ENCODE measurements around the gene MCOLN2.

Gene MCOLN2

DNA sequence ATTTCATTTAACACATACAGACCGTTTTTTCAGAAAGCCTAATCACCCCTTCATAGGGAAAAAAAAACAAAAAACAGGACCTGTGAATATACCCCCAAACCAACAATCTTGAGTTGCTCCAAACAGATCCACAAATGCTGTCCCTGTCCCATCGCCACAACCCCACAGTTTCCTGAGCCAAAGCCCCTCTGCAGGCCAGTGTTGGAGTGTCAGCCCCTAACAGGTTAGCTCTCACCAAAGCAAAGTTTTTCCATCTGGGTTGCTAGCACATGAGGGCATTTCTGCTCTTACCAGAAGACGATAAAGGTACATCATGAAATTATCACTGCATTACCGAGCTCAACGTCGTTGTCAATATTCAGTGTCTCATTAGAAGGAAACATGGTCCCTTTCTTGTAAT is 40.8 kb downstream of the MCOLN2 start:
- H3K4me3 Mint-ChIP-seq, result no peak overlapping the region
- H3K9me3 Mint-ChIP-seq, result no peaks in the 10 kb centered on the region
- no peak overlapping the region for H3K27ac Mint-ChIP-seq
- peaks cover 6% of the 10 kb centered on the region for H3K27me3 Mint-ChIP-seq (ENCODE audit: low read depth)
- TF ChIP-seq, protein P1, sequence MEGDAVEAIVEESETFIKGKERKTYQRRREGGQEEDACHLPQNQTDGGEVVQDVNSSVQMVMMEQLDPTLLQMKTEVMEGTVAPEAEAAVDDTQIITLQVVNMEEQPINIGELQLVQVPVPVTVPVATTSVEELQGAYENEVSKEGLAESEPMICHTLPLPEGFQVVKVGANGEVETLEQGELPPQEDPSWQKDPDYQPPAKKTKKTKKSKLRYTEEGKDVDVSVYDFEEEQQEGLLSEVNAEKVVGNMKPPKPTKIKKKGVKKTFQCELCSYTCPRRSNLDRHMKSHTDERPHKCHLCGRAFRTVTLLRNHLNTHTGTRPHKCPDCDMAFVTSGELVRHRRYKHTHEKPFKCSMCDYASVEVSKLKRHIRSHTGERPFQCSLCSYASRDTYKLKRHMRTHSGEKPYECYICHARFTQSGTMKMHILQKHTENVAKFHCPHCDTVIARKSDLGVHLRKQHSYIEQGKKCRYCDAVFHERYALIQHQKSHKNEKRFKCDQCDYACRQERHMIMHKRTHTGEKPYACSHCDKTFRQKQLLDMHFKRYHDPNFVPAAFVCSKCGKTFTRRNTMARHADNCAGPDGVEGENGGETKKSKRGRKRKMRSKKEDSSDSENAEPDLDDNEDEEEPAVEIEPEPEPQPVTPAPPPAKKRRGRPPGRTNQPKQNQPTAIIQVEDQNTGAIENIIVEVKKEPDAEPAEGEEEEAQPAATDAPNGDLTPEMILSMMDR (IDR thresholded peaks at IDR 0.05; ENCODE audit: unreplicated experiment in 3 of 3), result no peak
- H3K36me3 Mint-ChIP-seq (ENCODE audit: low read depth), result no peaks in the 10 kb centered on the region
- H3K4me1 Mint-ChIP-seq, result no peaks in the 10 kb centered on the region

DNA sequence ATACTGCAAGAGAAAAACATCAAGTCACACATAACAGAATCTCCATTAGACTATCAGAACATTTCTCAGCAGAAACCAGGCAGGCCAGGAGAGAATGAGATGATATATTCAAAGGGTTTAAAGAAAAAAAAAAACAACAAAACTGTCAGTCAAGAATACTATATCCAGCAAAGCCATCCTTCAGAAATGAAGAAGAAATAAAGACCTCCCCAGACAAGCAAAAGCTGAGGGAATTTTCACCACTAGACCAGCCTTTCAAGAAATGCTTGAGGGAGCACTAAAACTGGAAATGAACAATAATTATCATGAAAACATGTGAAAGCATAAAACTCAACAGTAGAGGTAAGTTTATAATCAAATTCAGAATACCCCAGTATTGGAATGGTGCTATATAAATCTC is 47.2 kb downstream of the MCOLN2 start:
- Mint-ChIP-seq H3K27me3 (ENCODE audit: low read depth) (no peaks in the 10 kb centered on the region), H3K36me3 (ENCODE audit: low read depth) (no peaks in the 10 kb centered on the region), H3K4me3 (no peak overlapping the region), H3K9me3 (peaks cover 6% of the 10 kb centered on the region), H3K4me1 (peaks cover 6% of the 10 kb centered on the region), H3K27ac (no peak overlapping the region)
- TF ChIP-seq, protein P1 (IDR thresholded peaks at IDR 0.05; ENCODE audit: unreplicated experiment in 3 of 3), result no peak

DNA sequence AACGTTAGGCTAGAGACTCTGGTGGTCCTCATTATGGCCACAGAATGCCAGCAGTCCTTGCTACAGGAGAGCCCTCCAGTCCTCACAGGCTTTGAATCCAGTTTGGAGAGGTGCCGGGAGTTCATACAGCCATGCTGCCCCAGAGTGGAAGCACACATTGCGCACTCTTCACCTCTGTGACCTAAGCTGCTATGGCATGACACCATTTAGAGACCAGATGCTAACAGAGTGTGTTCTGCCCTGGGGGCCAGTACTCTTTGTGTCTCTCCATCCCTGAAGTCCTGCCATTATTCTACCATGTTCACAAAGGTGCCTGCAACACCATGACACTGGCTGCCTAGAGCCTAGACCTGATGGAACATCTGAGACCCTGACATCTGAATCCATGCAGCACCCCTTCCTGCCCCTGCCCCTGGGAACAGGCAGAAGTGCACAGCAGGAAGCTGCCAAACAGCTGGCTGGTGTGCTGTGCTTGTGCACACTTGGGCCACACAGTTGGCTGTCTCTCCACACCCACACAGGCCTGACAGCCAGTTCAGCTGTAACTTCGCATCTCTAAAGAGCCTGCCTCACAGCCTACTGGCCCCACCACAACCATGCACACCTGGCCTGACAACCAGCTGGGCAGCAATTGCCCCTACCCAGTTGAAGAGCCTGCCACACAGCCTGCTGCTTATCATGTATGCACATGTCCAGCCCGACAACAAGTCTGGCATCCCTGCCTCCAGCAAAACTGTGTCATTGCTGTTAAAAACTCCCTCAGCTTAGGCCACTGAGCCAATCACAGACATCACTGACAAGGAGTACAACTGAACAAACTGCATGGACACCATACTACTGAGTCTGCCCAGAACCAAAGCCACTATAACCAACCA is 49.1 kb downstream of the MCOLN2 start:
- TF ChIP-seq, protein P1 (IDR thresholded peaks at IDR 0.05; ENCODE audit: unreplicated experiment in 3 of 3), result no peak
- Mint-ChIP-seq H3K9me3 (peaks cover 6% of the 10 kb centered on the region), H3K27ac (no peak overlapping the region), H3K36me3 (ENCODE audit: low read depth) (no peaks in the 10 kb centered on the region), H3K4me3 (no peak overlapping the region), H3K4me1 (peaks cover 6% of the 10 kb centered on the region), H3K27me3 (ENCODE audit: low read depth) (no peaks in the 10 kb centered on the region)

DNA sequence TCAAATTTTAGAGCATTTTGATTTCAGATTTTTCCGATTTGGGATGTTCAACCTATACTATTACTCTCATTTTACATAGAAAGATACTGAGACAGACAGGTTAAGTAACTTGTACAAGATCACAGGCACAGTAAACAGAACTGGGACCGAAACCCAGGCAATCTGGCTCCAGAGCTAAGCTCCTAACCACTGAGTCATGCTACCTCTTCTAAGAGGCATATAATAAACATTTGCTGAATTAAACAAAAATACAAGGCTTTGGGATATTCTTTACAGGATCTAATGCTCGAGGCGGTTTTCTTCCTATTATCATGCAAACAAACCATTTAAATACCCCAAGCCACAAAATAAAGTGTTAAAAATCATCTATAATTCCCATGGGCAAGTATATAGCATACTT is 50.3 kb downstream of the MCOLN2 start:
- peaks cover 6% of the 10 kb centered on the region for H3K9me3 Mint-ChIP-seq
- H3K4me3 Mint-ChIP-seq, result no peak overlapping the region
- no peak overlapping the region for H3K27ac Mint-ChIP-seq
- H3K36me3 Mint-ChIP-seq (ENCODE audit: low read depth), result no peaks in the 10 kb centered on the region
- no peaks in the 10 kb centered on the region for H3K27me3 Mint-ChIP-seq (ENCODE audit: low read depth)
- peaks cover 6% of the 10 kb centered on the region for H3K4me1 Mint-ChIP-seq
- TF ChIP-seq, protein P1 (IDR thresholded peaks at IDR 0.05; ENCODE audit: unreplicated experiment in 3 of 3), result no peak

DNA sequence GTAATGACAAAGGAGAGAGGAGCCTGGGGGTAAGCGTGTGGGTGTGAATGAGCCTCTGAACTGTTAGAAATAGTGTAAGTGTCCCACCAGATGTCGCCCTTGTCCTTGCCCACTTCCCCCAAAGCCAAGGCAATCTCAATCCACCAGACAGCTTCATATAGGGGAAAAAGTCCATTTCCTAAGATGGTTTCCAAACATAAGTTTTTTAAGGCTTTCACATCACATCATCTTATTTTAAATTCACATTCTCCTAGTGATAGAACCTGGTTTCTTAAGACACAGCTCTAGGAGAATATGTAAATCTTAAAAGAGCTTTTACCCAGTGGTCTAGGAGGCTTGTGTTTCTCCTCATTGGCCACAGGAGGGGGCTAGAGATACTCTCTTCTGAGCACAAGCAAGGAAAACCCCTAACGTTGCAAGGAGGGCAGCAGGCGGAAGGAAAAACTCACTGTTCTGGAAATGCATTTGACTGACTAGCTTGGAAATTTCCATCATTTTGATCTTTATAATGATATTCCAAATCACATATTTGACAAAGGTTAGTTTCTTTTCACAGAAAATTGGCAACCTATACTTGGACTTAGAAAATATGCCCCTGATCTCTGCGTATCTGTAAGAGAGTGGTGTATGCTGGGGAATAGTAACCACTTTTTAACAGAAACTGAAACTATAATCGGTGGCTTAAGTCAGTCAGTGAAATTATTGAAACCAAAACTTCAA is 52.0 kb downstream of the MCOLN2 start:
- H3K4me3 Mint-ChIP-seq, result peak overlapping the region; percentile 24 to 72 (median 69)
- peaks cover 2% of the 10 kb centered on the region for H3K9me3 Mint-ChIP-seq
- H3K36me3 Mint-ChIP-seq (ENCODE audit: low read depth), result no peaks in the 10 kb centered on the region
- peak overlapping the region; percentile 36 to 72 (median 67) for H3K27ac Mint-ChIP-seq
- H3K27me3 Mint-ChIP-seq (ENCODE audit: low read depth), result peaks cover 4% of the 10 kb centered on the region
- H3K4me1 Mint-ChIP-seq, result peaks cover 6% of the 10 kb centered on the region
- TF ChIP-seq, protein P1 (IDR thresholded peaks at IDR 0.05; ENCODE audit: unreplicated experiment in 3 of 3), result peak; percentile 93 to 99 (median 98)

All from nephron (organoid).